ENCODE measurements around the gene SDHB.

DNA sequence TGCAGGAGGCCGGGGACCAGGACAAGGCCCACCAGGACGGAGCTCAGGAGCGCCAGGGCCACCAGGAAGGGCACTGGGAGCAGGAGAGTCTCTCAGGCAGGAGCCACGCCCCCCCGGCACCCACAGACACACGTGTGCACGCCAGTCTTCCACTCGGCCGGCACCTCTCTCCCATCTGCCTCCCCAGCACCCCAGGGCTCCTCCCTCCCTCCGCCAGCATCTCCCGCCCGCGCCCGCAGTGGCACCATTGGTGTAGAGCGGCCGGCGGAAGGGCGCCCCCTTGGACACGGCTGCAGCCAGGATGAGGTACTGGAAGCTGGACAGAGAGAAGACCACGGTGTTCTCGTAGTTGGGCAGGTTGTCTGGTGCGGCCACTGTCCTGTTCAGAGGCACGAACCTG lies 67.3 kb downstream of the SDHB start:
- TF ChIP-seq, protein P1, sequence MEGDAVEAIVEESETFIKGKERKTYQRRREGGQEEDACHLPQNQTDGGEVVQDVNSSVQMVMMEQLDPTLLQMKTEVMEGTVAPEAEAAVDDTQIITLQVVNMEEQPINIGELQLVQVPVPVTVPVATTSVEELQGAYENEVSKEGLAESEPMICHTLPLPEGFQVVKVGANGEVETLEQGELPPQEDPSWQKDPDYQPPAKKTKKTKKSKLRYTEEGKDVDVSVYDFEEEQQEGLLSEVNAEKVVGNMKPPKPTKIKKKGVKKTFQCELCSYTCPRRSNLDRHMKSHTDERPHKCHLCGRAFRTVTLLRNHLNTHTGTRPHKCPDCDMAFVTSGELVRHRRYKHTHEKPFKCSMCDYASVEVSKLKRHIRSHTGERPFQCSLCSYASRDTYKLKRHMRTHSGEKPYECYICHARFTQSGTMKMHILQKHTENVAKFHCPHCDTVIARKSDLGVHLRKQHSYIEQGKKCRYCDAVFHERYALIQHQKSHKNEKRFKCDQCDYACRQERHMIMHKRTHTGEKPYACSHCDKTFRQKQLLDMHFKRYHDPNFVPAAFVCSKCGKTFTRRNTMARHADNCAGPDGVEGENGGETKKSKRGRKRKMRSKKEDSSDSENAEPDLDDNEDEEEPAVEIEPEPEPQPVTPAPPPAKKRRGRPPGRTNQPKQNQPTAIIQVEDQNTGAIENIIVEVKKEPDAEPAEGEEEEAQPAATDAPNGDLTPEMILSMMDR (IDR thresholded peaks at IDR 0.05; ENCODE audit: low read depth, low read length) = no peak
- TF ChIP-seq EZH2phosphoT487 (IDR thresholded peaks at IDR 0.05; ENCODE audit: low read depth) = no peak

Measured in OCI-LY3 (cell line).